GM19452 (cell line): ENCODE data around the gene NUTM2B.
"Not testable (repeated sequence)": the region's sequence is repeated elsewhere in the genome, so short reads cannot be mapped to it uniquely, and the experiment has no call there.

ENCODE experiments used
- ATAC-seq: cut with Tn5 transposase; IDR thresholded peaks from one replicate; pipeline ENCODE4 v1.9.1; 2021; ENCODE audit not compliant: unreplicated experiment

NUTM2B gene, protein sequence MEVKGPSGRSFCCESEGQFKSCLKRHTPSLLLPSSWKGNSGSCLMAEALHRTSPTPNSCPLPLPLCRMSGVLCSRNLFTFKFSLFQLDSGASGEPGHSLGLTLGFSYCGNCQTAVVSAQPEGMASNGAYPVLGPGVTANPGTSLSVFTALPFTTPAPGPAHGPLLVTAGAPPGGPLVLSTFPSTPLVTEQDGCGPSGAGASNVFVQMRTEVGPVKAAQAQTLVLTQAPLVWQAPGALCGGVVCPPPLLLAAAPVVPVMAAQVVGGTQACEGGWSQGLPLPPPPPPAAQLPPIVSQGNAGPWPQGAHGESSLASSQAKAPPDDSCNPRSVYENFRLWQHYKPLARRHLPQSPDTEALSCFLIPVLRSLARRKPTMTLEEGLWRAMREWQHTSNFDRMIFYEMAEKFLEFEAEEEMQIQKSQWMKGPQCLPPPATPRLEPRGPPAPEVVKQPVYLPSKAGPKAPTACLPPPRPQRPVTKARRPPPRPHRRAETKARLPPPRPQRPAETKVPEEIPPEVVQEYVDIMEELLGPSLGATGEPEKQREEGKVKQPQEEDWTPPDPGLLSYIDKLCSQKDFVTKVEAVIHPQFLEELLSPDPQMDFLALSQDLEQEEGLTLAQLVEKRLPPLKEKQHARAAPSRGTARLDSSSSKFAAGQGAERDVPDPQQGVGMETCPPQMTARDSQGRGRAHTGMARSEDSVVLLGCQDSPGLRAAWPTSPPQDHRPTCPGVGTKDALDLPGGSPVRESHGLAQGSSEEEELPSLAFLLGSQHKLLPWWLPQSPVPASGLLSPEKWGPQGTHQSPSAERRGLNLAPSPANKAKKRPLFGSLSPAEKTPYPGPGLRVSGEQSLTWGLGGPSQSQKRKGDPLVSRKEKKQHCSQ

DNA sequence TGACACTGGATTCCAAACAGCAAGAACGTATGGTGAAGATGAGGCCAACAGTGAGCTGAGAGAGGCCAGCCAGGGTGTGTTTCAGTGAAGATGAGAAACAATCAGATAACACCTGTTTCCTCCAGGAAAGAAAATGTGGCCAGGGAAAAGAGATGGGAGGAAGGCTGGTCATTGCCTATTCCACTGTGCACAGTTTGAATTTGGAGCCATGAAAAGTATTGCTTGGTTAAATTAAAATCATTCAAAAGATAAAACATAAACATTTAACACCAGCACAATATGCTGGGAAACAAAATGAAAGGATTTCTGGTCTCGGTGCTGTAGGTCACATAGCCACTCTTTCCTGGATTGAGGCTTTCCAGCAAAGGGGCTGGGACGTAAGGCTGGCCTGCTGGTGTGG, at the start of gene NUTM2B:
TSS of gene NUTM2B (plus strand) at position 301 of the 400 bp plus-strand sequence. CDS start 383 bp downstream, outside the sequence.
- not testable (repeated sequence) for ATAC-seq

DNA sequence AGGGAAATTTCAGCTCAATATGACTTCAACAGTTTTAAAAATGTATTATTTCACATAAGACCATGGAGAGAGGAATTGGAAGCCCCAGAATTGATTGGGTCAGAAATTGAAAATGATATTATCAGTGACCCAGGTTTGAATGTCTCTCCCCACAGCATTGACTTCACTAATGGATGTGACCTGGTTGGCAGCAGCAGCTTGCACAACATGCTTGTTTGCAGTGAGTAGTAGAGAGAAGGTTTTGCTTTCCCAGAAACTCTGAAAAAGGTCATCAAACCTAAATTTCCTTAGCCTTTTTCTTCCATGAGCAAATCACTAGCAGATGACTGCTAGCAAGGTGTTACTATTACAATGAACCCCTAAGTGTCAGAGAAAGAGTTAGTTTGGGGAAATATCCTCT, 39.7 kb upstream of the NUTM2B start:
- ATAC-seq: not testable (repeated sequence)

DNA sequence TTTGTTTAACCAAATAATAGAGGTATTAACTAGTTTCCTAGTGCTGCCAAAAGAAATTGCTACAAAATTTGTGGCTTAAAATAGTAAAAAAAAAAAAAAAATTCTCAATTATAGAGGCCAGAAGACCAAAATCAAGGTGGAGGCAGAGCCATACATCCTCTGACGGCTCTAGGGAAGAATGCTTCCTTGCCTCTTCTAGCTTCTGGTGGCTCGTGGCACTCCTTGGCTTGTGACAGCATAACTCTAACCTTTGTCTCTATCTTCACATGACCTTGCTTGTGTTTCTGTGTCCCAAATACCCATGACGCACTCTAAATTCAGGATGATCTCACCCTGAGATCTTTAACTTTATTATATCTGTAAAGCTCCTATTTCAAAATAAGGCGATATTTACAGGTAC, 38.3 kb upstream of the NUTM2B start:
- not testable (repeated sequence) for ATAC-seq

DNA sequence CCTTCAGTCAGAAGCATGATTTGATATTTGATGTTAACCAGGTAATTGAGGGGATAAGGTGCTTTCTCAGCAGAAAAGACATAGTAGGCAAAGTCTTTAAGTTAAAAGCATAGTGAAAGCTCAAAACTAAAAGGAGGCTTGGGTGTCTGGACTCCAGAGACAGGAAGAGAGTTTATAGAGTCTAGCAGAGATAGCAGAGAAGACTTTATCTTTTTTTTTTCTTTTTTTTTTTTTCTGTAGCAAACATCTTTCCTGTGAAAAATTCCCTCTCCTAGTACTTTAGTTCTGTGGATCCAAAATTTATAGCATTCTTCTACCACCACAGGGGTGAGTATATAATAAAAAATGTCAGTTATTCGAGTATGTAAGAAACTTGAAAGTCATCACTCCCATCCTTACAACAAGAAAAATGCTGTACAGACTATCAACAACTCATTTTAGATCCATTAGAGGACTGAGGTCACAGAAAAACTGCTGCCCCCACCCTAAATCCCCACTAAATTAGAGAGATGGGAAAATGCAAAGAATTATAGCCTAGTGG, 33.7 kb upstream of the NUTM2B start:
- not testable (repeated sequence) for ATAC-seq

DNA sequence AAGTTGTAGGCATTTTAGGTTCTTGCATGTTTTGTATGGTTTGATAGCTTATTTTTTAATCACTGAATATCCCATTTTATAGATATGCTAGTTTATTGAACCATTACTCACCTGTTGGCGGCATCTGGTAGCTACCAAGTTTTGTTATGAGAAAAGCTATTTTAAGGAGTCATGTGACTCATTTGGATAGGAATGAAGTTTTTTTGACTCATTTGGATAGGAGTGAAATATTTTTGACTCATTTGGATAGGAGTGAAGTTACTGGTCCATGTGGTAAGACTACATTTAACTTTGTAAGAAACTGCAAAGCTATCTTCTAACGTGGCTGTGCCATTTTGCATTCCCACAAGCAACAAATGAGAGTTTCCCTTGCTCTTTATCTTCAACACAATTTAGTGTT, 28.1 kb upstream of the NUTM2B start:
- ATAC-seq: not testable (repeated sequence)

DNA sequence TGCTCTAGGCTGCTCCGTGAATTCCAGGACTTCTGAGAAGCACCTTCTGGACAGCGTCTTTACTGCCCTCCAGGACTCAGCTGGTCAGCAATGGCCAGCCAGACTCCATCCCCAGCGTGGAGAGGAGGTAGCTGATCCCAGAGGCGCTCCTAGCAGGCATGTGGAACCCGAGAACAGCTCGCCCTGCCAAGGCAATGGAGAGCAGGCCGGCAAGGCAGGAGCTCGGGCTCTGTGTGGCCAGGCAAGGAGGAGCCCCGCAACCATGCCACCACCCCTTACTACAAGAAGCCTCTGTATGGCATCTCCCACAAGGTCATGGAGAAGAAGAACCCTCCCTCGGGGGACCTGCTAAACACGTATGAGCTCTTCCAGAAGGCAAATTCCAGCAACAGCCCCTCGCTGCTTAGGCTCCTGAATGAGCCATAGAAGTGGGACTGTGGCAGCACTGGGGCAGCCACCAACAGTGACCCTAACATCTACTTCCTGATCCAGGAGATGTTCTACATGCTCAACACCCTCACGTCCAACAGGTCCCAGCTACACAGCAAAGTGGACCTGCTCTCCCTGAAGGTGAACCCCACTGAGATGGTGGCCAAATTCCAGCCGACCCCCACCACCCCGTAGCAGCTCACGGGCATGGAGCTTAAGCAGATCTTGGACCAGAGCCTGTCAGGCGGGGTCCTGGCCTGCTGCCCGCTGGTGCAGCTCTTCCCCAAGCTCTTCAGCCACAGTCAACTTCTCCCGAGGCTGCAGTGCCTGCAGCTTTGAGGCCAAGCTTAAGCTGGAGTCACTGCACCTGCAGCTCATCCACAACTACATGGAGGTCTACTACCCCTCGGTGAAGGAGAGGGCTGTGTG, 19.8 kb upstream of the NUTM2B start:
- ATAC-seq: not testable (repeated sequence)

DNA sequence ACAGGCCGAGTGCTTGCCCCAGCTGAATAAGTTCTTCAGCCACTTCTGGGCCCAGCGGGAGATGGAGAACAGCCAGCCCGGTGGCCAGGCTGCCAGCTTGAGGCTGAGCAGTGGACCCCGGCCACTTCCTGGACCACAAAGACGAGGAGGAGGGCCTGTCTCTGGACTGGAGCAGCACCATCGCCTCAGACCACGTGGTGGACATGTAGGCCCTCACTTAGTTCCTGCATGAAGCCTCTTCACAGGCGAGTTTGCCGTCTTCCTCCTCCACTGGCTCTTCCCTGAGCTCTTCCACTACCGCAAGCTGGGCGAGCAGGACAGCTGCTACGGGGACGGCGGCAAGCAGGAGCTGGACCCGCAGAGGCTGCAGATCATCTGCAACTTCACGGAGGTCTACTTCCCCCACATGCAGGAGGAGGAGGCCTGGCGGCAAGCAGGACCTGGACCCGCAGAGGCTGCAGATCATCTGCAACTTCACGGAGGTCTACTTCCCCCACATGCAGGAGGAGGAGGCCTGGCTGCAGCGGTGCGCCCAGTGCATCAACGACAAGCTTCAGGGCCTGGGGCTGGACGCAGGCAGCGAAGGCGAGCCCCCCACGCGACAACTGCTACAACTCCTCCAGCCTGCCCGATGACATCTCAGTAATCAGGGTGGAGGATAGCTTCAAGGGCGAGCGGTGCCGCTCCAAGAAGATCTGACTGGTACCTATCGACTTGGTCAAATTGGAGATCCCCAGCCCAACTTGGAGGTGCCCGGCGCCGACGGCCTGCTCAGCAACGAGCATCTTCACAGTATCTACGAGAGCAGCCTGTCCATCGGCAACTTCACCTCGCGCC, 18.9 kb upstream of the NUTM2B start:
- not testable (repeated sequence) for ATAC-seq

DNA sequence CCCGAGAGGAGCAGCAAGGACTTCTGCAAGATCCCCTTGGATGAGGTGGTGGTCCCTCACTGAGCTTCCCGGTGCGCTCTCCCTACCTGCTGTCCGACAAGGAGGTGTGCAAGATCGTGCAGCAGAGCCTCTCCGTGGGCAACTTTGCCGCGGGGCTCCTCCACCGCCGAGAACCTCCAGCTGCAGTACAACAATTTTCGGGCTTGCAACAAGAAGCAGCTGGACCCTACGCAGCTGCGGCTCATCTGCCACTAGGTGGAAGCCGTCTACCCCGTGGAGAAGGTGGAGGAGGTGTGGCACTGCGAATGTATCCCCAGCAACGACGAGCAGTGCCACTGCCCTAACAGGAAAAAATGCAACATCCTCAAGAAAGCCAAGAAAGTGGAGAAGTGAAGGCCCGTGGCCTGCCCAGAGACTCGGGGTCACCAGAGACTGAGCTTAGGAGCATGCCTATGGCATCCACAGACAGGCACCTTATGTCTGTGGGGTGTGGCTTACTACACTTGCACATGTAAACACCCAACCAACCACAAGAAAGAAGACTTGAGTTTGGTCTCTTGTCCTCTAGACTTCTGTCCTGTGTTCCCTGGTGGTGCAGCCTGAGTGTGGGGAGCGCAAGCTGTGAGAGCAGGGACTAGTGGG, 17.9 kb upstream of the NUTM2B start:
- ATAC-seq: not testable (repeated sequence)

DNA sequence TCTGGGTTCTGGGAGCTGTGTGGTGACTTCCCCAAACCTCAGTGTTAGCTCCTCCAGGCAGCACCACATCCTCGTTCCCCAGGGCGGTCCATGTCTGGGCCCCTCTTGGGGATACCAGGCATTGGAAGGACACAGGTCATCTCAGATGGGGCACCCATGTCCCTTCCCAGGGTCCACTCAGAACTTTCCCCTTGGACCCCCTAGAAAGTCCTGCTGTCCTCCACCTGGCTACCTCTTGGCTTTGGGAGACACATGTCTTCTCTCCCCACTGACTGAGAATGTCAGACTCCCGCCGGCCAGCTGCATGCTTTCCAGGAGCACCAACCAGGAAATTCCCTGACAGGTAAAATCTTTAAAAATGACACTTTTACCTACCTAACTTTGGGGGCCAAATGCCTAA, 16.4 kb upstream of the NUTM2B start:
- ATAC-seq: not testable (repeated sequence)

DNA sequence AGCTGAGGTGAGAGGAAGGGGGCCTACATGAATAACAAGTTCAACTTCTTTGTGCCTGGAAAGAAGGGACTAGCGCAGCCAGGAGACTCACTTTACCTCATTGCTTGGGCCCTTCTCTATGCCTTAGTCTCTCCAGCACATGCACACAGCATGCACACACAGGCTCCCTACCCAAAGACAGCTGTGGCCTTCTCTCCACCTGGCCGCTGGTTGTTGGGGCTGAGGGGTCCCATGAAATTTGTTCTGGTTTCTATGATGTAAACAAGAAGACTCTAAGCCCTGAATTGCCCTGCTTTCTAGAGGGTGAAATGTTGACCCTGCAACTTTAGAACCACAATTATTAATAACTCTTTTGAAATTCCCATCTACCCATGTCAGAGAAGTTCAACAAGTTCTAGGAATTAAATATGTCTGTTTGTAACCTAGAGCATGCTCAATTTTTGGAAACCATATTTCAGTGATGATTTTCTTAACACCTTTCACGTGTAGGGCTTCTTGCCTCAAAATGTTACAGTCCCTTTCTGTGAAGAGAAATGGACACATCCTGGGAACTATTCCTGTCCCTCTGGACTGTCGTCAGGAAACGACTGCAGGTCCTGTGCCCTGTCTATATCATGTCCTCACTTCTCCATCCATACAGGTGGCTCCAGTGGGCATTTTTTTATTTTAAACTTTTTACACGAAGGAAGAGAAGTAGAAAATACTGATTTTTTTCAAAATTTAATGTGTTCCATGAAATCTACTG, 15.4 kb upstream of the NUTM2B start:
- not testable (repeated sequence) for ATAC-seq

DNA sequence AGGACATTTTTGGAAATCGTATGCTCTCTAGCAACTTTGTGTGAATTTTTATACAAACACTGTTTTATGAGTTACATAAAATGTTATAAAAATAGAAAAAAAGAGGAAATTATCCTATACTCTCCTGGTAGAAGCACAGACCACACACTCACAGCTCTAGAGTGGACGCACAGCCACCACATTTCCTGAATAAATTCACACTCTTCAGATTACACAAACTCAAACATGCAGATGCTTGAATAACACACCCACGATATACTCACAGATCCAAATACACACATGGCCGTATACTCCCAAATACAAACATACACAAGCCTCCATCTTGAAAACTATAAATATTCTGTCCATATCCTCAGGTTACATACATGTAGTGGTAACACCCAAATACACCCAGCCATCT, 14.2 kb upstream of the NUTM2B start:
- not testable (repeated sequence) for ATAC-seq

DNA sequence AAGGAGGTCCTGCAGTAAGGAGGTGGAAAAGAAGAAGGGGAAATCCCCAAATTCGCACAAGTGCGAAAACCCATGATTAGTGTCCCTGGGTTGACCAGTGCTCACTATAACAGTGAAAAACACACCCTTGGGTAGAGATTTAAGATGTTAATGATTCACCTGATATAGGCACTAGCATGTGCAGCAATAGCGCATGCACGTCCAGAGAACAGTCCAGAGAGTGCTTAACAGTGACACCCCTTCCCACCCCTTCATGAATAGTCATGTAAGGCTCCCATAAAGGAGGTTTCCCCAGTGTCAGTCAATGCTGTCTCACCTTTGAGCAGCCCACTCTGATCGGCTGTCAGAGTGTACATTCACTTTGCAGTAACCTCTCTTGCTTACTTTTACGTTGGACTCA, 6.4 kb upstream of the NUTM2B start:
- ATAC-seq: not testable (repeated sequence)

DNA sequence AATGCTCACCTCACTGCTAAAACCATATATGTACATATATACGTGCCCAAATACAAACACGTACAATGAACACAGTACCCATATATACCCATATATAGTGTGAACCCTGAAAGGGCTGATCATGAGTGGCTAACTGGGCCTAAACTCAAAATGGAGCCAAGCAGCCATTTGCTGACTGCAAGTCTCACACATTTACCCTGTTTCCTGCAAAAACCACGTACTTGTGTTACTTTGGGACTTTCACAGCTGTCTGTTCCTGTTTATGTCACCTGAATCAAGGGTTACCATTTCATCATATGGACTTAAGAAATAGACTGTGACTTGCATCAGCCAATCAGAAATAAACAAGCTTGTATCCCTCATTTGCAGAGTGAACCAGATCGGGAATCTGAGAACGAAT, 5.9 kb upstream of the NUTM2B start:
- not testable (repeated sequence) for ATAC-seq

DNA sequence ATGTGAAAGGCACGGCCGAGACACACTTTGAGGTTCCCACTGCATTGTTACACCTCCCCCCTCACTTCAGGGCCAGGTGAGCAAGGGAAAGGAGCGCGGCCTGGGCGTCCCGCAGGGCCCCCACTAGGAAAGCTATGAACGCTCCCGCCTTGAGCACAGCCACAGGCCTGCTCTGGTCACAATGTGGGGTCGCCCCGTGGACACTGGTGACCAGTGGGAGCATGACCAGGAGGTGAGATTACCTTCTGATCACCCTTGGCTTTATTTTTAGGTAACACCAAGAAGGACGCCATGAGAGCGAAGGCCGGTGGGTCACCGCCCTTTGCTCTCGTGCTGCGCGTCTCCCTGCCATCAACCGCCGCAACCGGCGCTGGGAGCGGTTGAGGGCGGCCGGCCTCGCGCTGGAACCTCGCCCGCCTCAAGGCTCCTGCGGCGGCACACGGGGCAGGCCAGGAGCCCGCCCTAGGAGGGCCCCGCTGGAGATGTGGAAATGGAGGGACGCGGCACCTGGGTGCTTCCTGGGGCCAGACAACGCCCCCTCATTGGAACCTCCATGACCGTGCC, 2.6 kb upstream of the NUTM2B start:
- not testable (repeated sequence) for ATAC-seq

DNA sequence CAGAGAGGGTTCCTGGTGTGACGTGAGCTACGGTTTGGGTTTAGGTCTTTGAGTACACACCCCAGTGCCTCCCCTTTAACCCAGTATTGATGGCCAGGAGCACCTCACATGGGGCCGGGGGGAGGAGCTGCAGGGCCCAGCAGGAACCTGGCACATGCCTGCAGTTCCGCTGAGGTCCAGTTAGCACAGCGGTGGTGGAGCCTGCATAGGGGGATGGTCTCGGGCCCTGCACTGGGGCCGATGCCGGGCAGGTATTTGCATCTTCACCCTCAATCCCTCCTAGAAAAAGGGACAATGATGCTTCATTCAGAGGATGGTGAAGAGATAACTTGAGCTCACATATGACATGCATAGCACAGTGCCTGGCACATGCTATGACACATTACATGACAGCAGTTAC, 4.0 kb downstream of the NUTM2B start:
- not testable (repeated sequence) for ATAC-seq

DNA sequence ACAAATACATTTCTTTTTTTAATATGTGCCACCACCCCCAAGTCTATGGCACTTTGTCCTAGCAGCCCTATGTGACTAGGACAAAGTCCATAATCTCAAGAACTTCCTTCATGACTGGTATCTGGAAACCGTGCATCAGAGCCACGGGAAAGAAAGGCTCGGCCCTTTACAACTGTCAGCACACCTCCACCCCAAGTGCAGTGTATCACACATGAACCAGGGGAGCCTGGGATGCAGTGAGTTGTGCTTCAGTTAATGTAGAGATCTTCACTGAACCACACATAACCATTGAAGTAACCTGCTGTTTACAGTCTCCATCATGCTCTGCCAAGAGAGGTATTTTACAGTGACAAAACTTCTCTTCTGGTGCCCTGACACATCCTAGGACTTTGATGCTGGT, 11.9 kb downstream of the NUTM2B start:
- ATAC-seq: not testable (repeated sequence)

DNA sequence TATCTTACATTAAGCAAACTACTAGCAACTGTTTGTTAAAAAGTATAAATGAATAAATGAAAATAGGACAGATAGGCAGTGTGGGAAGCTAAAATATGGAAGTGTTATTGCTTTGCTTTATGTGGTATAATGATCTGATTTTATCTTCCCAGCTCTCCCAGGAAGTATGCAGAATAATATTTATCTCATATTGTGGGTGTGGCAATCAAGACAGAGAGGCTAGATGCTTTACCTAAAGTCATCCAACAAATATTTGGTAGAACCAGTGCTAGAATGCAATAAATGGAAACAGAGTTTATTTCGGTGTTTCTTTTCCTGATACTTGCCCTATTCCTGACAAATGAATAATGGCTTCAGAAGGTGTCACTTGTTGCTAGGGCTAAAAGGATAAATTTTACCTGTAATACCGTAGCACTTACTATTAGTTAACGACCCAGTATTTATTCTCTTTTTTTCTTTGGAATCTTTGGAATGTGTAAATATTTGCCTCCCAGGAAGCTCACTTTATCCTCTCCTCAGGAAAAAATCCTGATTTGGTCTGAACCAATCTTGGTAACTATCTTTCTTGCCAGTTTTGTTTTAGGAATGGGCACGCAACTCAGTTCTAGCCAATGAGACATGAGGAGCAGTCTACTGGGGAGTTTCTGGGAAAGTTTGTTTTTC, 14.0 kb downstream of the NUTM2B start:
- ATAC-seq: not testable (repeated sequence)

DNA sequence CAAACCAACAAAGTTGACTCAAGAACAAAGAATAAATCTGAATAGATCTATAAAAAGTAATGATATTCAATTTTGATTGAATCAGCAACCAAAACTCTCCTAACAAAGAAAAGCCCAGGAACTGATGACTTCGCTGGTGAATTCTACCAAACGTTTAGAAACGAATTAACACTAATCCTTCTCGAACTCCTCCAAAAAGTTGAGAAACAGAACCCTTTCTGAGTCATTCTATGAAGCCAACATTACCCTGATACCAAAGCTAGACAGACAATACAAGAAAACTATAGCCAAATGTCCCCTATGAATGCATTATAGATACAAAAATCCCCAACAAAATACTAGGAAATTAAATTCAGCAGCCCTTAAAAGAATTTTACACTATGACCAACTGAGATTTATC, 17.0 kb downstream of the NUTM2B start:
- ATAC-seq: not testable (repeated sequence)
